BLaER1 treated with 17β-estradiol and CSF1 and Interleukin-3, amounts not matched to agents 10 nM and 100 nM (cell line): Measurements from ENCODE around the gene ASB9.

Source experiments
- H3K27ac ChIP-seq, 11 experiments: shearing (Covaris generic); formaldehyde crosslinking; 2 replicates each; pipeline ENCODE4 v1.8.1; 2022
- H3K27me3 ChIP-seq, 11 experiments: shearing (Covaris generic); formaldehyde crosslinking; 2 replicates each; pipeline ENCODE4 v1.8.1; 2022
- H3K36me3 ChIP-seq, 11 experiments: shearing (Covaris generic); formaldehyde crosslinking; 2 replicates each; pipeline ENCODE4 v1.8.1; 2022
- H3K4me1 ChIP-seq, 10 experiments: shearing (Covaris generic); formaldehyde crosslinking; 2 replicates each; pipeline ENCODE4 v1.8.1; 2022
- H3K4me2 ChIP-seq, 11 experiments: shearing (Covaris generic); formaldehyde crosslinking; 2 replicates each; pipeline ENCODE4 v1.8.1; 2022
- H3K4me3 ChIP-seq, 10 experiments: shearing (Covaris generic); formaldehyde crosslinking; 2 replicates each; pipeline ENCODE4 v1.8.1; 2022
- H3K9ac ChIP-seq, 11 experiments: shearing (Covaris generic); formaldehyde crosslinking; 2 replicates each; pipeline ENCODE4 v1.8.1; 2022
- H3K9me3 ChIP-seq, 11 experiments: shearing (Covaris generic); formaldehyde crosslinking; replicated peaks in 1 of 11; 2 replicates each; pipeline ENCODE4 v1.8.1; 2022
- H4K20me1 ChIP-seq, 11 experiments: shearing (Covaris generic); formaldehyde crosslinking; 2 replicates each; pipeline ENCODE4 v1.8.1; 2022
- Cebpa-rat ChIP-seq, 11 experiments: shearing (Covaris generic); IDR thresholded peaks; 2 replicates each; pipeline ENCODE4 v1.8.1; 2022

Gene ASB9

DNA sequence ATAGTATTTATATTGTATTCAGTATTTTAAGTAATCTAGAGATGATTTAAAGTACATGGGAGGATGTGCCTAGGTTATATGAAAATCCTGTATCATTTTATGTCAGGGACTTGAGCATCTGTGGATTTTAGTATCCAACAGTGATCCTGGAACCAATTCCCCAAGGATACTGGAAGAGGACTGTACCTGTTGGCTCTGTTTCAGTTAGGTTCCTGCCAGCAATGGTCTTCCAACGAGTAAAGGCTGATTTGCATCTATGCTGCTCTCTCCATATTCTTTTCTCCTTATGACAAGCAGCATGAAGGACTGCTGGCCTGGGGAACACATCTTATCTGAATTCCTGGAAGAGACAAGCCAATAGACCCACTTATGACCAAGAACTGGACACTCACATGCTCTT, 34.9 kb downstream of the ASB9 start:
- peaks cover 0 to 29% (median 0%) of the 10 kb centered on the region in 11 experiments; a peak in 4 of 22 replicates for H3K9me3 ChIP-seq
- H3K4me3 ChIP-seq: no peak overlapping the region
- no peak overlapping the region for H3K27ac ChIP-seq

GRCh38 chrX:15233416-15234015, 36.4 kb downstream of the ASB9 start:
- no peak for TF ChIP-seq Cebpa-rat (IDR thresholded peaks at IDR 0.05)
- peaks cover 0 to 29% (median 0%) of the 10 kb centered on the region in 11 experiments; a peak in 4 of 22 replicates for H3K9me3 ChIP-seq
- H3K27me3 ChIP-seq: peaks cover 62 to 91% (median 87%) of the 10 kb centered on the region in 11 experiments
- no peak overlapping the region for H3K4me3 ChIP-seq
- H3K36me3 ChIP-seq: no peaks in the 10 kb centered on the region
- no peaks in the 10 kb centered on the region for H3K4me1 ChIP-seq
- no peak overlapping the region for H3K27ac ChIP-seq
- H3K9ac ChIP-seq: no peak overlapping the region
- H3K4me2 ChIP-seq: no peak overlapping the region
- H4K20me1 ChIP-seq: no peaks in the 10 kb centered on the region; a peak in 2 of 22 replicates

More for the DNA sequence above, 34.9 kb downstream of the ASB9 start:
- TF ChIP-seq Cebpa-rat (IDR thresholded peaks at IDR 0.05): no peak
- no peak overlapping the region for H3K9ac ChIP-seq
- H3K36me3 ChIP-seq: no peaks in the 10 kb centered on the region
- H3K4me1 ChIP-seq: no peaks in the 10 kb centered on the region
- H3K4me2 ChIP-seq: no peak overlapping the region
- H4K20me1 ChIP-seq: no peaks in the 10 kb centered on the region; a peak in 2 of 22 replicates
- peaks cover 62 to 89% (median 85%) of the 10 kb centered on the region in 11 experiments for H3K27me3 ChIP-seq

DNA sequence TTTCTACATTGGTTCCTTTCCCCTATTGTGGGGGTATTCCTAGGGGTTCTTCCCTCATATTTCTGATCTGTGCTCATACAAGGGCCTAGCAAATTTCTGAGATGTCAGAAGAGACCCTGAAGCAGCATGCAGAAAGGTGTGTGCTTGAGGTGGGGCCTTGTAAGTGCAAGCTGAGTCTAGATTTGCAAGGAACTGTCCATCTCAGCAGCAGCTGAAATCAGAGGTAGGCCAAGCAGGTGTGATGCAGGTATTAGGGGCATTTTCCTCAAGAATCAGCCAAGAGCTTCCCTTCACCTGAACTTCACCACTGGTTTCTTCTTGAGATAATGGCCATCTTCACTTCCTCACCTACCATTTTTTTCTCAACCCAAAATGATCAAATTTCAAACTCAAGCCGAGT, 45.1 kb downstream of the ASB9 start:
- Histone ChIP-seq H3K4me3 (no peak overlapping the region), H3K27ac (no peak overlapping the region), H3K4me1 (no peaks in the 10 kb centered on the region), H3K4me2 (no peak overlapping the region), H3K27me3 (peaks cover 92 to 100% (median 99%) of the 10 kb centered on the region in 11 experiments), H3K36me3 (no peaks in the 10 kb centered on the region), H3K9me3 (no peaks in the 10 kb centered on the region), H4K20me1 (peaks cover 0 to 3% (median 0%) of the 10 kb centered on the region in 11 experiments; a peak in 2 of 22 replicates), H3K9ac (no peak overlapping the region)
- no peak for TF ChIP-seq Cebpa-rat (IDR thresholded peaks at IDR 0.05)

- H3K9me3 ChIP-seq: no peaks in the 10 kb centered on the region; a peak in 1 of 22 replicates
Observed at GRCh38 chrX:15221321-15221720, 48.6 kb downstream of the ASB9 start.

DNA sequence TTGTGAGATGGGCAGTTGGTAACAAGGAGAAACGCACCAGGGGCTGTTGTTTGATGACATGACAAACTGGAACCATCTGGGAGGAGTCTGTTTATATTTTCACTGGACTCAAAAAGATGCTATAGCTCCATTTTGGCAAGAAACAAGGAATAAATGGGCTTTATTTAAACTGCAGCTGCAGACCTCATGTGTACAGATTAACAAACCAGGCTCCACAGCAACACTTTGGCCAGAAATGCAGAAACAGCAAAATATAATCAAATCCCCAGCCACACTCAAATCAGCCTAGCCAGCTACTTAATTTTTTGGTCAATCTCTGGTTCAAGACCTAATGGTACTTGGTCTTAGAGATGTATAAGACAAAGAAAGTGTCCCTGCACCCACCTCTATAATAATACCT, 52.7 kb downstream of the ASB9 start:
- TF ChIP-seq Cebpa-rat (IDR thresholded peaks at IDR 0.05): no peak
- Histone ChIP-seq H4K20me1 (peaks cover 0 to 3% (median 0%) of the 10 kb centered on the region in 11 experiments; a peak in 2 of 22 replicates), H3K27ac (no peak overlapping the region), H3K27me3 (peaks cover 86 to 100% (median 98%) of the 10 kb centered on the region in 11 experiments), H3K4me2 (no peak overlapping the region), H3K4me1 (no peaks in the 10 kb centered on the region), H3K9me3 (no peaks in the 10 kb centered on the region; a peak in 1 of 22 replicates), H3K36me3 (no peaks in the 10 kb centered on the region), H3K4me3 (no peak overlapping the region), H3K9ac (no peak overlapping the region)

More at GRCh38 chrX:15221321-15221720, 48.6 kb downstream of the ASB9 start:
- H3K36me3 ChIP-seq: no peaks in the 10 kb centered on the region
- peaks cover 86 to 100% (median 99%) of the 10 kb centered on the region in 11 experiments for H3K27me3 ChIP-seq
- H3K4me1 ChIP-seq: no peaks in the 10 kb centered on the region
- H3K9ac ChIP-seq: no peak overlapping the region
- no peak overlapping the region for H3K27ac ChIP-seq
- no peak for TF ChIP-seq Cebpa-rat (IDR thresholded peaks at IDR 0.05)
- no peaks in the 10 kb centered on the region; a peak in 2 of 22 replicates for H4K20me1 ChIP-seq
- H3K4me3 ChIP-seq: no peak overlapping the region
- H3K4me2 ChIP-seq: no peak overlapping the region

DNA sequence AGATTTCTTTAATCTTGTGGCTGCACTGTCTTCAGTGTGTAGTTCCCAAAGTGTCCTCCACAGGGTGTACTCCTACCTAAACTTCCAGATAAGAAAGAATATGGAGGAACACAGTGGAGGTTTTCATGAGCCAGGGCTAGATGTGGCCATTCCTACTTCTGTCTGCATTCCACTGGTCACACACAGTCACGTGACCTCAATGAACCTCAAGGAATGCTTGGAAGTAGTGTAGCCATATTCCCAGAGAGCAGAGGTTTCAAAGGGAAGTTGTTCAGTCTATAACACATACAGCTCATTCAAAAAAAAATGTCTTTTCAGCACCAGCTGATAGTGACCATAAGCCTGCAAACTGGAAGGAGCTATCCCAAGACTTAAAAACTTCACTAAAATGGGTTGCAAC, 53.6 kb downstream of the ASB9 start:
- Histone ChIP-seq H3K9ac (no peak overlapping the region), H3K9me3 (no peaks in the 10 kb centered on the region; a peak in 1 of 22 replicates), H3K4me1 (no peaks in the 10 kb centered on the region), H4K20me1 (peaks cover 0 to 3% (median 0%) of the 10 kb centered on the region in 11 experiments; a peak in 2 of 22 replicates), H3K4me2 (no peak overlapping the region), H3K4me3 (no peak overlapping the region), H3K27me3 (peaks cover 82 to 100% (median 95%) of the 10 kb centered on the region in 11 experiments), H3K36me3 (no peaks in the 10 kb centered on the region), H3K27ac (no peak overlapping the region)
- TF ChIP-seq Cebpa-rat (IDR thresholded peaks at IDR 0.05): no peak

GRCh38 chrX:15215366-15215765, 54.5 kb downstream of the ASB9 start:
- Histone ChIP-seq H3K27ac (no peak overlapping the region), H4K20me1 (peaks cover 0 to 3% (median 0%) of the 10 kb centered on the region in 11 experiments; a peak in 2 of 22 replicates), H3K36me3 (no peaks in the 10 kb centered on the region), H3K4me1 (no peaks in the 10 kb centered on the region), H3K4me3 (no peak overlapping the region), H3K4me2 (no peak overlapping the region), H3K9ac (no peak overlapping the region), H3K27me3 (peaks cover 76 to 100% (median 93%) of the 10 kb centered on the region in 11 experiments), H3K9me3 (no peaks in the 10 kb centered on the region; a peak in 1 of 22 replicates)
- TF ChIP-seq Cebpa-rat (IDR thresholded peaks at IDR 0.05): no peak

GRCh38 chrX:15214588-15214987, 55.3 kb downstream of the ASB9 start:
- Histone ChIP-seq H3K4me1 (no peaks in the 10 kb centered on the region), H3K9ac (no peak overlapping the region), H3K9me3 (no peaks in the 10 kb centered on the region; a peak in 1 of 22 replicates), H3K4me2 (no peak overlapping the region), H3K4me3 (no peak overlapping the region), H3K27ac (no peak overlapping the region), H3K27me3 (peaks cover 76 to 100% (median 93%) of the 10 kb centered on the region in 11 experiments), H3K36me3 (no peaks in the 10 kb centered on the region), H4K20me1 (peaks cover 0 to 3% (median 0%) of the 10 kb centered on the region in 11 experiments; a peak in 2 of 22 replicates)
- TF ChIP-seq Cebpa-rat (IDR thresholded peaks at IDR 0.05): no peak

DNA sequence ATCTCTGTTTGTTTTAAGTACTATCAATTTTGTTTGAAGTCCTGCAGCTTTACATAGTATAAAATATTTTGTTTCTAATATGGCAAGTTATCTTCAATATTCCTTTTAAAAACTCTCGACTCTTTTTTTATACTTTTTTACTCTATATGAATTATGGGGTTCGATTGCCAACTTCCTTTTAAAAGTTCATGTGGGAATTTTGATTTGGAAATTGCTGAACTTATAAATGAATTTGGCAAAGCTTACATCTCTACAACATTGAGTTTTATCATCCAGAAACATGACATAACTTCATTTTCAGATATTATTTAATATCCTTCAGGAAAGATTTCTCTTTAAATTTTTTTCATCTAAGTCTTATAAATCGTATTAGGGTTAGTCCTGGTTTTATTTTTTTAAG, 60.8 kb downstream of the ASB9 start:
- Histone ChIP-seq H3K9ac (no peak overlapping the region), H3K27me3 (peaks cover 79 to 100% (median 92%) of the 10 kb centered on the region in 11 experiments), H3K9me3 (no peaks in the 10 kb centered on the region; a peak in 1 of 22 replicates), H4K20me1 (peaks cover 0 to 4% (median 0%) of the 10 kb centered on the region in 11 experiments; a peak in 2 of 22 replicates), H3K36me3 (no peaks in the 10 kb centered on the region), H3K4me2 (no peak overlapping the region), H3K27ac (no peak overlapping the region), H3K4me1 (no peaks in the 10 kb centered on the region), H3K4me3 (no peak overlapping the region)
- TF ChIP-seq Cebpa-rat (IDR thresholded peaks at IDR 0.05): no peak
